Ovary (tissue), 9 donors: ENCODE measurements around the gene KIF22. TPM values are rescaled to one million over a fixed set of nuclear protein-coding genes. Genes with fewer than 3 reads are reported as not detected.

ENCODE experiments used
- DNase-seq, 5 donors: peaks; one replicate each; pipeline ENCODE4 v3.0.0-alpha.2; 2019 to 2020
- H3K27ac ChIP-seq, 2 donors: fragments of 200-600 bp; one replicate each; pipeline versions ENCODE4 v1.5.1 to v1.8.0; 2019 to 2022
- H3K27me3 ChIP-seq: fragments of 200-600 bp; one replicate; pipeline ENCODE4 v1.8.0; 2022
- H3K36me3 ChIP-seq: fragments of 200-600 bp; sonication (generic); one replicate; pipeline ENCODE4 v1.5.1; 2019
- H3K4me1 ChIP-seq: one replicate; pipeline ENCODE4 v1.8.1; 2013; ENCODE audit warnings: mild to moderate bottlenecking, moderate library complexity; ENCODE audit not compliant: insufficient read depth
- H3K4me3 ChIP-seq: fragments of 200-600 bp; sonication (generic); one replicate; pipeline ENCODE4 v1.5.1; 2017
- H3K9me3 ChIP-seq, 2 donors: fragments of 200-600 bp in 1 of 2; sonication (generic) in 1 of 2; one replicate each; pipeline versions ENCODE4 v1.5.1 to v1.8.1; 2013 to 2019; ENCODE audit warnings: mild to moderate bottlenecking in 1 of 2, moderate library complexity in 1 of 2
- CTCF ChIP-seq, 3 donors: fragments of 450-650 bp in 2 of 3; fragments of 200-600 bp in 1 of 3; IDR thresholded peaks; one replicate each; pipeline versions ENCODE4 v1.5.1 to v1.8.0; 2016 to 2022; ENCODE audit warnings: antibody characterized with exemption in 3 of 3, mild to moderate bottlenecking in 1 of 3
- EP300 ChIP-seq: sonication (generic); formaldehyde crosslinking; IDR thresholded peaks from one replicate; pipeline ENCODE4 v1.6.1; 2017; ENCODE audit warnings: antibody characterized with exemption
- POLR2A ChIP-seq: fragments of 450-650 bp; IDR thresholded peaks from one replicate; pipeline ENCODE4 v1.6.1; 2017; ENCODE audit warnings: antibody characterized with exemption, mild to moderate bottlenecking, moderate library complexity
- WGBS, 3 donors: extraction: QIAGEN DNeasy Blood & Tissue Kit in 1 of 3; methylation state at CpG; one replicate each; pipeline versions ENCODE4 v1.1.5 to v1.1.7; 2013 to 2017; 5-methylcytosine and 5-hydroxymethylcytosine counted together
- intact Hi-C, 4 donors: fragments of 100-400 bp; cut with DNase I; formaldehyde crosslinking; loops; one replicate each; pipeline versions ENCODE4 v1.11.0 to v1.15.1; 2022 to 2023
- polyA plus RNA-seq, 2 donors: library from polyadenylated mRNA; stranded (reverse); fragments of 200-250 nt in 1 of 2; fragments of 350-450 nt in 1 of 2; fragmentation: Illumina TruSeq in 1 of 2; extraction: RNeasy Lipid Tissue Mini Kit (QIAGEN cat#74804) in 1 of 2; gene quantifications; one replicate each; pipeline ENCODE4 v1.2.3, GENCODE V29; 2013 to 2014
- total RNA-seq, 7 donors: library from RNA; depleted of rRNA in 2 of 7; stranded (reverse); fragments of >200 nt in 2 of 7; fragmentation: NEBNext Ultra II Directional in 3 of 7; extraction: Animal tissue kit (Norgen Biotek cat#: 25700) in 3 of 7; gene quantifications; one replicate each; pipeline versions ENCODE4 v1.1.0 to v1.2.4, GENCODE V29; 2016 to 2023
- donor health status: DM: no; HTN: no; CAD: no; lungs with moderate emphysema.
- donor health status: DM: no; HTN: no; CAD: no.
- donor health status: Bipolar disorder and iron deficiency.
- donor health status: DM: yes; HTN: yes; CAD: no.
- donor health status: DM: no; HTN: no; CAD: no.
- donor health status: DM: yes; HTN: yes; CAD: no.

Gene KIF22
- total and polyA plus RNA-seq, 9 donors, result 14.4 to 31.0 (median 20.7) TPM

DNA sequence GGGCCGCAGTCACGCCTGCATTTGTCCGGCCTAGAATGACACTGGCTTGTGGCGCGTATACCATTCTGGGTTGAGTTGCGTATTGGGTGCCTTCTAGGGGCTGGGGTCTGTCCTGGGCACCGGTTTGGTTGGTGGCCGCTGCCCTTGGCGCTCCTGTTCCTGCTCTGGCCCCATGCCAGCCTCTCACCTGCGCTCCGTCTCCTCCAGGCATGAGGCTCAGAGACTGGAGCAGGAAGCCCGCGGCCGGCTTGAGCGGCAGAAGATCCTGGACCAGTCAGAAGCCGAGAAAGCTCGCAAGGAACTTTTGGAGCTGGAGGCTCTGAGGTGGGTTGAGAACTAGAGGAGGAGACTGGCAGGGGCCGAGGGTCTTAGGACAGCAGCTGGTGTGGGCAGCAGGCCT lies 55.1 kb downstream of the KIF22 start:
- H3K4me3 ChIP-seq, result no peak overlapping the region
- intact Hi-C loops, result loop anchor here in 1 of 4 donors (5.0 kb wide), 1 partner anchor 33 kb away; the partner anchor contains the start of gene PRRT2
- H3K27ac ChIP-seq, result peak overlapping the region in 1 of 2 donors; percentile 20
- peak in 1 of 5 donors; percentile 35 for DNase-seq
- no peaks in the 10 kb centered on the region for H3K9me3 ChIP-seq
- peaks cover 5% of the 10 kb centered on the region for H3K4me1 ChIP-seq
- 81 to 86% (median 81%) methylated on average over 18 of the region's 18 CpGs for WGBS, 3 donors
- TF ChIP-seq POLR2A, result no peak
- TF ChIP-seq EP300, result no peak
- H3K27me3 ChIP-seq, result no peaks in the 10 kb centered on the region
- no peaks in the 10 kb centered on the region for H3K36me3 ChIP-seq

DNA sequence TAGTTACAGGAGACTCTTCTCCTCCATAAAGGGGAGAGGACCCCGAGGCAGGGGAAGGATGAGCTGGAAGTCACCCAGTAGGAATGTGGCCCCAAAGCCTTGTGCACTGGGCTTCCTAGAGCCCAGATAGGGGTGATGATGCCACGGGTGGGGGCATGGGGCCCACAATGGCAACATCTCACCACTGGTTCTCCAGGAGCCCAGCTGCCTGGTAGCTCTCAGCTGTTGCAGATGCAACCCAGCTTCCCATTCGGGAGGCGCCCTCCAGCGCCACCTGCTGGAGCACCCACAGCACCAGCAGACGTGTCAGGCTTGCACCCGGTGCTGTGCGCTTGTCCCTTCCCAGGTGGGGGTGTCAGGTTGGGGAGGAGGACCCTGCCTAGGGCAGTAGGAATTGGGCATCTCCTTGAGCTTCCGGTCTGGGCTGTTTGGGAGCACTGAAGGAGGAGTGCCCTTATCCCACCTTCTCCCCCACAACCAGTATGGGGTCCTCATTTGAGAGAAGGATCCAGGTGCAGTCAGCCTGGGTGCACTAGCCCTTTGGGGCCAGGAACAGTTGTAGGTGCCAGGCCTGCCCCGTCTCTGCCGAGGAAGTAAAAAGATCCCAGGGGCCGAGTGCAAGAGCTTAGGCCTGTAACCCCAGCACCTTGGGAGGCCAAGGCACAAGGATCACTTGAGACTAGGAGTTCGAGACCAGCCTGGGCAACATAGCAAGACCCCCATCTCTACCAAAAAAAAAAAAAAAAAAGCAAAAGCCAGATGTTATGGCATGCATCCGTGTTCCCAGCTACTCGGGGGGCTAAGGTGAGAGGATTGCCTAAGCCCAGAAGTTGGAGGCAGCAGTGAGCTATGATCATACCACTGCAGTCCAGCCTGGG lies 58.1 kb downstream of the KIF22 start:
- Histone ChIP-seq H3K9me3 (no peaks in the 10 kb centered on the region), H3K4me3 (no peak overlapping the region), H3K36me3 (no peaks in the 10 kb centered on the region), H3K27me3 (no peaks in the 10 kb centered on the region), H3K27ac (peak overlapping the region in 1 of 2 donors; percentile 64), H3K4me1 (peaks cover 5% of the 10 kb centered on the region)
- 22 to 24% (median 23%) methylated on average over 15 of the region's 15 CpGs for WGBS, 3 donors
- intact Hi-C loops, result loop anchor here in 2 of 4 donors (2.0 to 5.0 kb wide), 2 partner anchors 36 to 42 kb away; partner anchors contain the start of genes MAZ (in 1 of the 2) and PRRT2 (in 1 of the 2)
- peak; percentile 78 to 88 (median 84) for TF ChIP-seq CTCF (IDR thresholded peaks at IDR 0.05)
- no peak for TF ChIP-seq EP300
- no peak for TF ChIP-seq POLR2A
- DNase-seq, result peak; percentile 79 to 88 (median 83)

DNA sequence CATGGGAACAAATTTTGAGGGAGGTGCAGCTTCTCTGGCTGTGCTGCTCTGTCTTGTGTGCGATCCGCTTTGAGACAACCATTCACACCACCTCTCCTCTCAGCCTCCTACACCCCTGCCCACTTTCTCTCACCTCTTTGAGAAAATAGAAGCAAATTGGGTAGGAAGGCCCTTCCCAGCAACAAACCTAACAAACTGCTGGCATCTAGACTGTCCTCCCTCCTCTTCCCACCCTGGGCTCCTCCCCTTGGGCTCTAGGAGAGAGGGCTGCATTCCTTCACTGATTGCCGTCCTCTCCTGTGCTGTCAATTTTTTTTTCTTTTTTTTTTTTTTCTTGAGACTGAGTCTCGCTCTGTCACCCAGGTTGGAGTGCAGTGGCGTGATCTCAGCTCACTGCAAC lies 59.0 kb downstream of the KIF22 start:
- Histone ChIP-seq H3K36me3 (no peaks in the 10 kb centered on the region), H3K4me1 (peaks cover 5% of the 10 kb centered on the region), H3K9me3 (no peaks in the 10 kb centered on the region), H3K27me3 (no peaks in the 10 kb centered on the region), H3K27ac (peak overlapping the region in 1 of 2 donors; percentile 64), H3K4me3 (no peak overlapping the region)
- TF ChIP-seq EP300, result no peak
- WGBS, 3 donors, result 11 to 21% (median 17%) methylated on average over 5 of the region's 5 CpGs
- DNase-seq, result peak in 1 of 5 donors; percentile 50
- intact Hi-C loops, result loop anchor here in 2 of 4 donors (2.0 to 5.0 kb wide), 2 partner anchors 37 to 43 kb away; partner anchors contain the start of genes MAZ (in 1 of the 2) and PRRT2 (in 1 of the 2)

GRCh38 chr16:29850998-29851397 lies 60.4 kb downstream of the KIF22 start:
- Histone ChIP-seq H3K27me3 (no peaks in the 10 kb centered on the region), H3K27ac (no peak overlapping the region), H3K4me3 (no peak overlapping the region), H3K36me3 (no peaks in the 10 kb centered on the region), H3K4me1 (peaks cover 5% of the 10 kb centered on the region), H3K9me3 (no peaks in the 10 kb centered on the region)
- no peak for DNase-seq
- intact Hi-C loops, result loop anchor here in 1 of 4 donors (5.0 kb wide), 1 partner anchor 39 kb away; the partner anchor contains the start of gene PRRT2
- TF ChIP-seq CTCF (IDR thresholded peaks at IDR 0.05), result no peak
- TF ChIP-seq POLR2A, result no peak
- no peak for TF ChIP-seq EP300
- WGBS, 3 donors, result 87 to 94% (median 91%) methylated on average over 3 of the region's 3 CpGs

DNA sequence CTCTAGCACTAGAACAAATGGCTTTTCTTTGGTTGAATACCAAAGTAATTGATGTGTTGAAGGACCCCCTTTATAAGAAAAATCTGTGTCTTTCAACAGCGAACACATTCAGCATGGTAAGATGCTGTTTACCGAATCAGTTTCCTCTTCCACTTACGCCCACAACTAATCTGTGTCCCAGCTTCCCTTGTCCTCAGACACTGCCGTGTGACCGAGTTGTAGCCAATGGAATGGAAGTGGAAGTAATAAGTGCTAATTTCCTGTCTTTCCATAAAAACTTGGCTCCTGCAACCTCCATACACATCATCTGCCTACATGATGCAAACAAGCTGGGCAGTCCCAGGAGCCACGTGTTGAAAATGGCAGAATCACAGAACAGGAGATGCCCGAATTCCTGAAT lies 62.1 kb downstream of the KIF22 start:
- intact Hi-C loops, result loop anchor here in 1 of 4 donors (5.0 kb wide), 1 partner anchor 40 kb away; the partner anchor contains the start of gene PRRT2
- Histone ChIP-seq H3K36me3 (no peaks in the 10 kb centered on the region), H3K9me3 (no peaks in the 10 kb centered on the region), H3K27ac (peak overlapping the region in 1 of 2 donors; percentile 37), H3K27me3 (no peaks in the 10 kb centered on the region), H3K4me1 (peaks cover 5% of the 10 kb centered on the region), H3K4me3 (no peak overlapping the region)
- no peak for DNase-seq
- TF ChIP-seq CTCF (IDR thresholded peaks at IDR 0.05), result no peak
- TF ChIP-seq EP300, result no peak
- no peak for TF ChIP-seq POLR2A
- 17 to 31% (median 27%) methylated on average over 7 of the region's 7 CpGs for WGBS, 3 donors
